Jurkat, Clone E6-1 (cell line): ENCODE results near the gene C6orf141. TPM values are rescaled to one million over a fixed set of nuclear protein-coding genes. Genes with fewer than 3 reads are reported as not detected.

ENCODE experiments used
- DNase-seq: peaks from one replicate; pipeline ENCODE4 v3.0.0-alpha.2; 2011; ENCODE audit warnings: low read depth, low spot score
- H3K4me3 ChIP-seq: 2 replicates; pipeline ENCODE4 v1.5.1; 2011; ENCODE audit warnings: mild to moderate bottlenecking, low read length, control low read depth, moderate library complexity
- polyA plus RNA-seq: library from polyadenylated mRNA; unstranded; fragments of >200 nt; gene quantifications from one replicate; pipeline ENCODE4 v1.2.1, GENCODE V29; 2012; ENCODE audit warnings: missing spikeins; ENCODE audit not compliant: insufficient read length, insufficient read depth

C6orf141 gene
- not detected for polyA plus RNA-seq

- H3K4me3 ChIP-seq, result no peak within 1 kb of the TSS
- no peak for DNase-seq
These were observed at the start of gene C6orf141 for GRCh38 chr6:49550492-49551077. Gene C6orf141 (plus strand): TSS chr6:49550668. CDS start chr6:49550793, 125 bp downstream.

DNA sequence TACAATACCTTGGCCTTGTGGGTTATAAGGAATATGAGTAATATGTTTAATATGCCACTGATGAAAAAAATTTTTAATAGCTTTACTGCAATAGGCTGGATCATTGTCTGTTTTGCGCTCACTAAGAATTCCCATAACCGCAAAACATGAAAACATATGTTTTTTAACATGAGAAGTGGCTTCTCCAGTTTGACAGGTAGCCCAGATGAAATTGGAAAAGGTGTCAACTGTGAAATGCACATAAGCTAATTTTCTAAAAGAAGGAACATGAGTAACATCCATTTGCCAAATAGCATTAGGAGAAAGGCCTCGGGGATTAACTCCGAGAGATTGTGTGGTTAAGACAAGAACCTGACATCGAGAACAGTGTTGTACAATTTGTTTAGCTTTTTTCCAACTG lies 45.8 kb upstream of the C6orf141 start:
- H3K4me3 ChIP-seq, result no peak overlapping the region
- no peak for DNase-seq

GRCh38 chr6:49506569-49507111 lies 43.8 kb upstream of the C6orf141 start:
- no peak for DNase-seq
- no peak overlapping the region for H3K4me3 ChIP-seq

DNA sequence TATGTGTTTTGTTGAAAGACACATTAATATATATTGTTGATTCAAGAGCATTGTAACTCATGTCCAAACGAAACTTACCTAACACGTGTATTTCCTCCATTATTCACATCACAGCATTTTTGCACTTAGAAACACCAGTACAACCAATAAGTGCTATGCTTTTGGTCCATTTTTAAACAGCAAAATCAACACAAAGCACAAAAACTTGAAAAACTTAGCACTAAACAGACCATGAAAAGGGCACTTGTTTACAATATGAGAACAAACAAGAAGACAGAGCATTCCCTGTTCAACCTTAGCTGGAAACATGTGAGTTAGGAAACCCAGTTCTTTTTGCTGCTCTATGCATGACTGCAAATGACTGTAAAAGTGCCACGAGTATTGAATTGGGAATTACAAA lies 41.1 kb upstream of the C6orf141 start:
- no peak overlapping the region for H3K4me3 ChIP-seq
- DNase-seq, result no peak

DNA sequence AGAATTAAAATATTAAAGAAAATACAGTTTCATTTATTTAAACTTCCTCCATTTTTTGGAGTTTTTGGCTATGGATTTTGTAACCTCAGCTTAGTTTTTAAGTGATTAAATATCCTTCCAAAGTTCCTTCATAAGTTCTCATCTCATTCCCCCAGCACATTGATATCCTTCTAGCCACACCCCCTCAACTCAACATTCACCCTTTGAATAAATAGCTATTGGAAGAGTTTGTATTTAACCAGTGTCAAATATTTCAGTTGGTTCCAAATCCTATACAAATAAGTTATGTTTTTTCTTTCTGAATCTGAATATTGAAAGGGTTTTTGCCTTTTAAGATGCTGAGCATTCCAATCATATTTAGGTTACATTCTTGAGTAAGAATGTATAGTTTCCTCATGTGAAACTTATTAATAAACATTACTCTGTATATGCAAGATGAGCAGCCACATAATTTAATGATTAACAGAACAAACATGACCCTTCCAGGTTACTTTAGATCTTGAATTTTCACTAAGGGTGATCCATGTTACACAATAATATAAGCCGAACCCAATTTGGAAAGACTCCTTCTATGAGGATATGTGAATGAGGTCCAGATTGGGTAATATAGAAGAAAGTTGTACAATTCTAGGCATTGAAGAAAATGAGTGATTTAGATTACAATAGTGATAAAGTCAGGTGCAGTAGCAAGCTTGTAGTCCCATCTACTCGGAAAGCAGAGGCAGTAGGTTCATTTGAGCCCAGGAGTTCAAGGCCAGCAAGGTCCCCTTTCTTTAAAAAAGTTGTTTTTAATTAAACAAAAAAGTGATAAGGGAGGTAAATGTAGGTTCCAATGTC lies 37.1 kb upstream of the C6orf141 start:
- no peak for DNase-seq
- H3K4me3 ChIP-seq, result no peak overlapping the region

GRCh38 chr6:49514571-49515484 lies 35.6 kb upstream of the C6orf141 start:
- H3K4me3 ChIP-seq, result no peak overlapping the region
- no peak for DNase-seq

DNA sequence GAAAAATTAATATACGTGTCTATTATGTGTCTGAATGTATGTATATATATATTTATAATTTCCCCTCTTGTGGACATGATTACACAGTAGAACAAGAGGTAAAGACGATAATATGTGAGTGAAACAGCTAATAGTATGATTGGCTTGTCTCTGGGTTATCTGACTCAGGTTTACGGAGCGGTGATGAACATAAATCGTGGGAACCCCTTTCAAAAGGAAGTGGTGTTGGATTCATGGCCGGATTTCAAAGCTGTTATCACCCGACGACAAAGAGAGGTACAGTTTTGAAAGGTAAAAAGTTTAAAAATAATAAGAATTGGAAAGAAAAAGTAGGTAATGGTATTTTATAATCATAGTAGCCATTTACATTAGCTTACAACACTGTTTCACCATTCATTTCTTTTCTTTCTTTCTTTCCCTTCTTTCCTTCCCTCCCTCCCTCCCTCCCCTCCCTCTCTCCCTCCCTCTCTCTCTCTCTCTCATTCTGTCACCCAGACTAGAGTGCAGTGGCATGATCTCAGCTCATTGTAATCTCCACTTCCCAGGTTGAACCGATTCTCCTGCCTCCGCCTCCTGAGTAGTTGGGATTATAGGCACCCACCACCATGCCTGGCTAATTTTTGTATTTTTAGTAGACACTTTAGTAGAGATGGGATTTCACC lies 34.9 kb upstream of the C6orf141 start:
- H3K4me3 ChIP-seq, result no peak overlapping the region
- DNase-seq, result no peak

GRCh38 chr6:49516147-49516505 lies 34.3 kb upstream of the C6orf141 start:
- DNase-seq, result no peak
- H3K4me3 ChIP-seq, result no peak overlapping the region

DNA sequence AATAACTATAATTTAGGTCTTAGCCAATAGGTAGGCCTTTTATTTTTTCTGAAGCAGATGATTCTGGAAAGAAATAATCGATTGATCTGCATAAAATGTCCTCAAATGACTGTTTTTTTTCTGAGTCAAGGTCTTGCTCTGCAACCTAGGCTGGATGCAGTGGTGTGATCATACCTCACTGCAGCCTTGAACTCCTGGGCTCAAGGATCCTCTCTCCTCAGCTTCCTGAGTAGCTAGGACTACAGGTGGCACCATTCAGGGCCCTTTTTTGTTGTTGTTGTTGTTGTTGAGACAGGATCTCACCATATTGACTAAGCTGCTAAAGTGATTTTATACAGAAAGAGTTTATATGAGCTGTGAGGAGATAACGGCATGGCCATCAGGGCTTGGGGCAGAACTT lies 32.5 kb upstream of the C6orf141 start:
- no peak overlapping the region for H3K4me3 ChIP-seq
- DNase-seq, result no peak

DNA sequence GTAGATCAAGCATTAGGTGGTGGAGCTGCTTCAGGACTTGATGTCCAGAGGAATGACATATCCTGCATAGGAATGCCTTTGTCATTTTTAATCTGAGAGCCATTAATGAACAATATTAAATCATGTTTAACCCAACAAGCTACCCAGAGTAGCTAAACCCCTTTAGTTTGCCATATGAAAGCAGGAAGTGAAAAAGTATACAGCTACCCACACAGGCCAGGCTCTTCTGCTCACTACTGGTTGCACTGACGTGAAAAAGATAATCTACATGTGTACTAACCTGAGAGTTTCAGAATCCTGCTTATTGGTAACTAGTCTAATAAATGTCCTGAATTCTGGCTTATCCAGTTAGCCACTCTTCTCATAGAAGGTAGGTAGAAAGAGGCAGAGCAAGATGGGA lies 30.8 kb upstream of the C6orf141 start:
- no peak for DNase-seq
- H3K4me3 ChIP-seq, result no peak overlapping the region

- H3K4me3 ChIP-seq, result no peak overlapping the region
- DNase-seq, result no peak
These were observed 27.5 kb upstream of the C6orf141 start for GRCh38 chr6:49522710-49523593.

GRCh38 chr6:49523901-49524300 lies 26.6 kb upstream of the C6orf141 start:
- no peak overlapping the region for H3K4me3 ChIP-seq
- no peak for DNase-seq

- DNase-seq, result no peak
- no peak overlapping the region for H3K4me3 ChIP-seq
These were observed 25.9 kb upstream of the C6orf141 start for GRCh38 chr6:49524541-49524940.

DNA sequence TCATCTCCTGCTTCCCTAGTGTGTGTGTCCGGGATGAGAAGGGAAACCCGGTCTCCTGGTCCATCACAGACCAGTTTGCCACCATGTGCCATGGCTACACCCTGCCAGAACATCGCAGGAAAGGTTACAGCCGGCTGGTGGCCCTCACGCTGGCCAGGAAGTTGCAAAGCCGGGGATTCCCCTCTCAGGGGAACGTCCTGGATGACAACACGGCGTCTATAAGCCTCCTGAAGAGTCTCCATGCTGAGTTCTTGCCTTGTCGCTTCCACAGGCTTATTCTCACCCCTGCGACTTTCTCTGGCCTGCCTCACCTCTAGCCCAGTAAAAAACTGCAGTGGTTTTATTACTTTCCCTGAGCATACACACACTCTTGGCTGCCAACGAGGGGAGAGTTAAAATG lies 23.9 kb upstream of the C6orf141 start:
- DNase-seq, result no peak

GRCh38 chr6:49527320-49527719 lies 23.1 kb upstream of the C6orf141 start:
- DNase-seq, result no peak
- no peak overlapping the region for H3K4me3 ChIP-seq

More for the DNA sequence above, 23.9 kb upstream of the C6orf141 start:
- no peak overlapping the region for H3K4me3 ChIP-seq

DNA sequence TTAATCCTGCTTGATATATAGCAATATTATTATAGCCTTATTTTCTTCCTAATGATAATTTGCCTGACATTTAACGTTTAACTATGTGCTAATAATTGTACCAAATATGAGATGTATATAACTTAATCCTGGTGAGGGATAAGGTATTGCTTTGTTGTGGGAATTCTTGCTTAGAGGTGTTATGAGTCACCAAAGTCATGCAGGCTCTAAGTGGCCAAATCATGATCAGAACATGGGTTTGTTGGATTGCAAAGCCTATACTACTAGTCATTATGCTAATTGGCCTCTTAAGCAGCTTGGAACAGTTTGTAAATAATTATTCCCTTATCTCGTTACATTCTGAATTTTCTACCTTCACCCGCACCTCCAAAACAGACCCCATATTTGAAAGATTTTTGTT lies 21.9 kb upstream of the C6orf141 start:
- no peak for DNase-seq
- no peak overlapping the region for H3K4me3 ChIP-seq

GRCh38 chr6:49530141-49530776 lies 20.2 kb upstream of the C6orf141 start:
- DNase-seq, result no peak

More at GRCh38 chr6:49530141-49530776, 20.2 kb upstream of the C6orf141 start:
- no peak overlapping the region for H3K4me3 ChIP-seq
